HG02571 (cell line): Measurements from ENCODE around the gene HNF4A.

Experiments
- ATAC-seq: cut with Tn5 transposase; IDR thresholded peaks from one replicate; pipeline ENCODE4 v1.9.1; 2021; ENCODE audit warnings: mild to moderate bottlenecking, moderate library complexity; ENCODE audit not compliant: unreplicated experiment

HNF4A gene

GRCh38 chr20:44392088-44392775 is 36.7 kb downstream of the HNF4A start:
- no peak for ATAC-seq

- no peak for ATAC-seq
Measured at GRCh38 chr20:44392776-44393607, 37.5 kb downstream of the HNF4A start.

DNA sequence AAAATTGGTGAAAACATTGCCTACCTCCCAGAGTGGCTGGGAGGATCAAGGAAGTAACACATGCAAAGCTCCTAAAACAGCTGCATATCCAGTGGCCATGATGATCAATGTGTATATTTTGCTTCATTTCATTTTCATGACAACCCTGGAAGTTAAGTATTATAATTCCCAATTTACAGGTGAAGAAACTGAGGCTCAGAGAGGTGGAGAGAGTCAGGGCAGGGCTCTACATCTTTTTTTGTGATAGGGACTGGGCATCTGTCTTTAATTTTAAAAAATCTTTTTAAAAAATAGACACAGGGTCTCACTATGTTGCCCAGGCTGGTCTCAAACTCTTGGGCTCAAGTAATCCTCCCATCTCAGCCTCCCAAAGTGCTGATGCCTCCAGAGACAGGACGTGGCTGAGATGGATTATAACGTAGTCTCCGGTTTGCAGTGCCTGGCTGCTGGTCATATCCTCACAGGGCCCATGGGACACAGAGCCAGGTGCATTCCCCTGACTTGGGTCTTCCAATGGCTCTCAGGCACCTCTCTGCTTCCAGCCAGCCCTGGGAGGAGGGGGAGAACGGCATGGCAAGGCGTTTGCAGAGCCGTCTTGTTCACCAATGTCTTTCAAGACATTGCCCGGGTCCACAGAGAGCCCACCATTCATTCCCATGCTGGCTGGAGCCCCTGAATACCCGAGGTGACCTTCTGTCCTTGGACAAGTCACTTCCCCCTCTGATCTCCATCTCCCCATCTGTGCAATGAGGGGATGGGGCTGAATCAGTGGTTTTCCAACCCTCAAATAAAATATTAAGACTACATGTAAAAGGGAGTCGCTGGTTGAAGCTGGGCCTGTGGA is 38.3 kb downstream of the HNF4A start:
- no peak for ATAC-seq

GRCh38 chr20:44394452-44394701 is 38.9 kb downstream of the HNF4A start:
- ATAC-seq = no peak

DNA sequence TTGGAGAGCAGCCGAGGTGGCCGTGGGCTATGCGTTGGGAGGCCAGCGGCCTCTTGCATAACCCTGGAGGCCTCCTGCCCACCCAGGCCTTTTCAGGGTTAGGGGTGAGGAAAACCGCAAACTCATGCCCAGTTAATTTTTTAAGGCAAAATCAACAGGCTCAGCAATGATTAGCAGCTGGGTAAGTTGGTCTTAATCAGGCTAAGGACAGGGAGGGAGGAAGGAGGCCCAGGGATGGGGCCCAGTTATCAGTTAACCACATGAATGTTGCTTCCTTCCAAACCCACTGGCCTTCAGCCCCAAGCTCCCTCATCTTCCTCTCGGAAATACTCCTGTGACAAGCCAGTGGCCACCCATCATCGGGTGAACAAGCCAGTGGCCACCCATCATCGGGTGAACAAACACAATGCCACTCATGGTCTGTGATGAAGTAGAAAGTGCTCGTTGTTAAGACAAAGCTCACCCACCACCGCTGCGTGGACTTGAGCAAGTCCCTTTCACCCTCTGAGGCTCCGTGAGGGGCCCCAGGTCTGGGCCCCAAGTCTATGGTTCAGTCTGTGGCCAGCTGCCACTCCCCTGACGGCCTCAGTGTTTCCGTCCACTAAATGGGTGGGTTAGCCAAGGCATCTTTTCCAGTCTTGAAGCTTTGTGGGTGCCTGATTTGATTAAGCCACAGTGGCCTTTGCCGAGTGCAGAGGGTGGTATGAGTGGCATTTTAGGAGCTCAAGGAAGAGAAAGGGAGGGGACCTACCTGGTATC is 39.4 kb downstream of the HNF4A start:
- no peak for ATAC-seq

DNA sequence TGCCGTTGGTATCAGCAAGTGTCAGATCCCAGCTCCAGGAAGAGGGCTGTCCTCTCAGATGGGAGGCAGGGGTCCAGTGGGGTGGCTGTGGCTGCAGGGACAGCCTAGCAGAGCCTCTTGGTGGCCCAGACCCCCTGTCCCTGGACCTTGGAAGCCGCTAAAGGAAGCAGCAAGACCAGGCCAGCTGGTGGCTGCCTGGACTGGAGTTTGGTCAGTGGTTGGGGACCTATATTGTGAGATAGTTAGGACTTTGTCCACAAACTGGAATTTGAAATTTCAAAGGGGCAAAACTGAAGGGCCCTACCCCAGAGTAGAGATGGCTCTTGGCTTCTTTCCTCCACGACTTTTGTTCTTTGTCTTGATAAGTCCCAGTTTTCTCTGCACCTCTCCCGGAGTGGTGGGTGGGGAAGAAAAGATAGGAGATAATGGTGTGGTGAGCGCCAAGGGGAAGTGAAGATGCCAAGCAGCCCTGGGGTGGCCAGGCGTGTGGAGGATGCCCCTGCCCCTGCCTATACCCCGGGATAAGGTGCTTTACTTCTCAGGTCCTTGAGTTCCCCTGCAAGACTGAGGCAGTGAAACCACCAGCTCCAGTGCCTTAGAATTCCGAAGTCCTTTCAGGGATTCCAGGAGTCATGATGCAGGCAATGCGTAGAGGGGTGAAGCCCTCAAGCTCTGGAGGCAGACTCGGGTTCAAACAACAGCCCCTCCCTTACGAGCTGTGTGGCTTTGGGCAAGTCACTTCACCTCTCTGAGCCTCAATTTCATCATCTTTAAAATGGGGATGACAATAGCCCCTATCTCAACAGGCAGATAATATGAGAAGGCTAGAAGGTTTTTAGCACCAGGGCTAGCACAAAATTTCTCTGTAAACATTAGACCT is 40.2 kb downstream of the HNF4A start:
- no peak for ATAC-seq

- ATAC-seq = no peak
Measured at GRCh38 chr20:44396369-44397130, 41.1 kb downstream of the HNF4A start.

- no peak for ATAC-seq
Measured at GRCh38 chr20:44398335-44398734, 42.8 kb downstream of the HNF4A start.

GRCh38 chr20:44399446-44399845 is 43.9 kb downstream of the HNF4A start:
- ATAC-seq = no peak

DNA sequence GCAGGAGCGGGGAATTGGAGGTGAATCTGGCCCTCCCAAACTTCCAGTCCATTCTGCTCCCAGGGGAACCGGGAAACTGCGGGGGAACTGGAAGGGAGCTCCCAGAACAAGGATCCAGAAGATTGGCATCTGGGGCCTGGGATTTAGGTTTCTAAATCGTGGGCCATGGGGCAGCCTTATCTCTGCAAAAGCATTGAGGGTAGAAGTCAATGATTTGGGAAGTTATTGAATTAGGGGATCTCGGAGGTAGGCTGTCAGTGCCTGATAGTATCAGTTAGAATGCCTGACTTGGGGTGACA is 45.1 kb downstream of the HNF4A start:
- ATAC-seq = no peak

- no peak for ATAC-seq
Measured at GRCh38 chr20:44400970-44401769, 45.7 kb downstream of the HNF4A start.

DNA sequence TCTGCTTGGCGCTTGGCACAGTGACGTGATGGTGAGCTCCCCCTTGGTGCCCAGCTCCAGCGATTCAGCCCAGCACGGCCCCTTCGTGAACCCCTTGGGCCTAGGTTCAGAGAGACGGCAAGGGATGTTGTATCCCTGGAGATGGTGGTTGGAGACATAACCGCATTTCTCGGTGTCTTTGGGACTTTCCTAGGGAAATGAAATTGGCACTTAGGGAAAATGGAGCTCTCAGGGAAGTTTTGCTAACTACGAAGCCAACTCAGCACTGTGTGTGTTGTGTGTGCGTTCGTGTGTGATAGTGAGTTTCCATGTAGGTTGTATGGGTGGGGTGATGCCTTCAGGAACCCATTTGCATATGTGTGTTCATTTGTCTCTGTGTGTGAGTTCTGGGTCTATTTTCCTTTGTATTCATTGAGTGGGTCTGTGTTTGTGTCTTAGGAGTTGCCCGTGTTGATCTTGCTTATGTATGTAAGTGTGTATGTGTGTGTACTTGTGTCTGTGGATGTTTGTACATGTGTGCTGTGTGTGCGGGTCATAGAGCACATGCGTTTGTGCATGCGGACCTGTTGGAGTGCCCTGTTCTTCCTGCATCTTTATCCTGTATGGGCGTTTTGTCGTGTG is 46.4 kb downstream of the HNF4A start:
- no peak for ATAC-seq

DNA sequence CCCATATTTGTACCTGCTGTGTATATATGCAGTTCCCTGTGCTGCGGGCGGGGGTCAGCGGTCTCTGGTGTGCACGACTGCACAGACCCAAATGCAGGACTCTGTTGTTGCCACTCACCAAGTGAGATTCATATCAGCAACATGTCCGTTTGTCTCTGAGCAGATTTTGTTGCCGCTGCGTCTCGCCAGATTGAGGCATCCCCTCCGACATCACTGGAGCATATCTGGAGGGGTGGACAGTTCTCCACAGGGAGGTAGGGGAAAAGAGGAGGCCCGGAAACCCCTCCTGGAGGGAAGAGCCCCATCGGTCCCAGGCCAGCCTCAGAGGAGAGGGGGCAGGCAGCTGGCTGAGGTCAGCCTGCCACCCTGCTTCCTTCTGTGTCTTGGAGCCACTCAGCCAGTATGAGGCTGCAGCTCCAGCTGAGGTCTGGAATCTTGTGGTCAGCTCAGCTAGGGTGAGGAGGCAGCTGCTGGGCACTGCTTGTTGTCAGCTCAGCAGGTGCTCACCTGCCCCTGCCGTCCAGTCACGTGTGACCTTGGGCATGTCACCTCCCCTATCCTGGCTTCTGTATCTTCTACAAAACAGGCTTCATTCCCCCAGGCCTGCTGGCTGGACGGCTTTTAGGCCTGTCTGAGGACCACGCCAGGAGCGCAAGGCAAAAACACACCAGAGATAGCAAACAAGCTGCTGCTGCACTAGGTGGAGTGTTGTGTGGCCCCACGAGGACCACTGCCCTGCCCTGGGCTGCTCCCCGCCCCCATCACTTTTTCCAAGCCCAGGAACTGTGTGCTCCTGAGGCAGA is 47.1 kb downstream of the HNF4A start:
- no peak for ATAC-seq

- ATAC-seq = no peak
Measured at GRCh38 chr20:44403194-44404112, 48.0 kb downstream of the HNF4A start.

DNA sequence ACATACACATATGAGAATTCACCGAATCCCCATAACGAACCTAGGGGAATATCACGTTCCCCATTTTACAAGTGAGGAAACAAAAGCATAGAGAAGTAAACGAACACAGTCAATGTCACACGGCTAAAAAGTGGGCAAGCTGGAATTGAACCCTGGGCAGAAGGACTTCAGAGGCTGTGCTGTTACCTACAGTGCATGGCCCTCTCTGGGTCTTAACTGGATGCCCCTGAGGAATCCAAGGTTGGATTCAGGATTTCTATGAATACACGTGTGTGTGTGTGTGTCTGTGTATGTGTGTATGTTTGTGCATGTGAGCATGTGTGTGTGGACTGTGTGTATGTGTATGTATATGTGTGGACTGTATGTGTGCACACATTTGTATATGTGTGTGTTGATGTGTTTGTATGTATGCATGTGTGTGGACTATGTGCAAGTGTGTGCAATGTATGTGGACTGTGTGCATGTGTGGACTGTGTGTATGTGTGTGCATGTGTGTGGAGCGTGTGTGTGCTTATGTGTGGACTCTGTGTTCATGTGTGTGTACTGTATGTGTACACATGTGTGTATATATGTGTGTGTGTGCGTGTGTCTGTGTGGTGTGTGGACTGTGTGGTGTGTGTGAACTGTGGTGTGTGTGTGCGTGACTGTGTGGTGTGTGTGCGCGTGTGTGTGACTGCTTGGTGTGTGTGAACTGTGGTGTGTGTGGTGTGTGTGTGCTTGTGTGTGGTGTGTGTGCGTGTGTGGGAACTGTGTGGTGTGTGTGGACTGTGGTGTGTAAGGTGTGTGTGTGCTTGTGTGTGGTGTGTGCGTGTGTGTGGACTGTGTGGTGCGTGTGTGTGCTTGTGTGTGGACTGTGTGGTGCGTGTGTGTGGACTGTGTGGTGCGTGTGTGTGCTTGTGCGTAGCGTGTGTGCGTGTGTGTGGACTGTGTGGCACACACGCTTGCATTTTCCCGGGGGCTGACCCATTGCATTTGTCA is 49.0 kb downstream of the HNF4A start:
- ATAC-seq = no peak
